Progenitor cell of endocrine pancreas (in vitro differentiated cells): ENCODE data around the gene POU2F3. TPM values are rescaled to one million over a fixed set of nuclear protein-coding genes. Genes with fewer than 3 reads are reported as not detected.

Source experiments
- DNase-seq: peaks from one replicate; pipeline ENCODE4 v3.0.0; 2021; ENCODE audit warnings: low spot score; ENCODE audit not compliant: unreplicated experiment
- H3K27ac Mint-ChIP-seq: 2 replicates; pipeline ENCODE4 v1.8.0; 2021; ENCODE audit warnings: mild to moderate bottlenecking, moderate library complexity, mixed read lengths
- H3K27me3 Mint-ChIP-seq: 2 replicates; pipeline ENCODE4 v1.8.0; 2021; ENCODE audit warnings: mixed read lengths
- H3K36me3 Mint-ChIP-seq: 2 replicates; pipeline ENCODE4 v1.8.0; 2022; ENCODE audit warnings: mixed read lengths; ENCODE audit not compliant: insufficient read depth
- H3K4me1 Mint-ChIP-seq: 2 replicates; pipeline ENCODE4 v1.8.0; 2021; ENCODE audit warnings: low read depth, mixed read lengths
- H3K4me3 Mint-ChIP-seq: 2 replicates; pipeline ENCODE4 v1.8.0; 2021; ENCODE audit warnings: low read depth, mild to moderate bottlenecking, moderate library complexity, mixed read lengths
- H3K9me3 Mint-ChIP-seq: 2 replicates; pipeline ENCODE4 v1.8.0; 2021; ENCODE audit warnings: low read depth, mixed read lengths
- CTCF ChIP-seq: fragments of 200-600 bp; sonication (generic); IDR thresholded peaks from one replicate; pipeline ENCODE4 v1.5.0; 2021; ENCODE audit warnings: antibody characterized with exemption, mild to moderate bottlenecking; ENCODE audit not compliant: unreplicated experiment
- total RNA-seq: library from RNA; stranded (reverse); gene quantifications from 2 replicates; pipeline ENCODE4 v1.2.1, GENCODE V29; 2021

The POU2F3 gene
- total RNA-seq, 1 donor from 2014 or later = not detected

GRCh38 chr11:120260616-120261015 lies 20.7 kb downstream of the POU2F3 start:
- DNase-seq = no peak
- H3K9me3 Mint-ChIP-seq = no peaks in the 10 kb centered on the region
- peaks cover 65% of the 10 kb centered on the region for H3K27me3 Mint-ChIP-seq
- no peaks in the 10 kb centered on the region for H3K36me3 Mint-ChIP-seq
- H3K4me1 Mint-ChIP-seq = peaks cover 3% of the 10 kb centered on the region
- H3K4me3 Mint-ChIP-seq = no peak overlapping the region
- no peak overlapping the region for H3K27ac Mint-ChIP-seq
- TF ChIP-seq CTCF = no peak

- TF ChIP-seq CTCF = no peak
- Mint-ChIP-seq H3K9me3 (no peaks in the 10 kb centered on the region), H3K27ac (no peak overlapping the region), H3K36me3 (no peaks in the 10 kb centered on the region), H3K4me3 (no peak overlapping the region), H3K4me1 (no peaks in the 10 kb centered on the region), H3K27me3 (peaks cover 65% of the 10 kb centered on the region)
- DNase-seq = no peak
These were observed 21.4 kb downstream of the POU2F3 start for GRCh38 chr11:120261321-120261720.

- H3K27me3 Mint-ChIP-seq = peaks cover 65% of the 10 kb centered on the region
- no peak overlapping the region for H3K4me3 Mint-ChIP-seq
- no peaks in the 10 kb centered on the region for H3K9me3 Mint-ChIP-seq
- TF ChIP-seq CTCF = no peak
- no peak overlapping the region for H3K27ac Mint-ChIP-seq
- H3K4me1 Mint-ChIP-seq = no peaks in the 10 kb centered on the region
- no peak for DNase-seq
- H3K36me3 Mint-ChIP-seq = no peaks in the 10 kb centered on the region
These were observed 22.0 kb downstream of the POU2F3 start for GRCh38 chr11:120261931-120262330.

GRCh38 chr11:120267319-120267718 lies 27.4 kb downstream of the POU2F3 start:
- no peaks in the 10 kb centered on the region for H3K9me3 Mint-ChIP-seq
- no peak for TF ChIP-seq CTCF
- no peaks in the 10 kb centered on the region for H3K4me1 Mint-ChIP-seq
- H3K4me3 Mint-ChIP-seq = no peak overlapping the region
- no peak for DNase-seq
- peaks cover 47% of the 10 kb centered on the region for H3K27me3 Mint-ChIP-seq
- H3K36me3 Mint-ChIP-seq = no peaks in the 10 kb centered on the region
- H3K27ac Mint-ChIP-seq = no peak overlapping the region

- Mint-ChIP-seq H3K9me3 (no peaks in the 10 kb centered on the region), H3K4me1 (no peaks in the 10 kb centered on the region), H3K36me3 (no peaks in the 10 kb centered on the region), H3K27ac (no peak overlapping the region), H3K27me3 (peaks cover 43% of the 10 kb centered on the region), H3K4me3 (no peak overlapping the region)
- TF ChIP-seq CTCF = no peak
- no peak for DNase-seq
These were observed 28.7 kb downstream of the POU2F3 start for GRCh38 chr11:120268686-120269085.
